BJ (cell line): ENCODE results near the gene FAM83G. TPM values are rescaled to one million over a fixed set of nuclear protein-coding genes. Genes with fewer than 3 reads are reported as not detected.
"Not testable (repeated sequence)": the region's sequence is repeated elsewhere in the genome, so short reads cannot be mapped to it uniquely, and the experiment has no call there.

Experiments
- CTCF ChIA-PET: fragments of 350-600 bp; formaldehyde crosslinking; extraction: SDS; loops from one replicate; lab custom pipeline; 2021; ENCODE audit warnings: antibody characterized with exemption, inconsistent platforms; lab: Yijun Ruan, JAX
- POLR2A ChIA-PET: fragments of 300-600 bp; sonication (Branson Sonifier 250); formaldehyde crosslinking; extraction: SDS; loops from one replicate; lab custom pipeline; 2021; ENCODE audit warnings: antibody characterized with exemption; lab: Charles Lee
- DNase-seq: peaks from one replicate; pipeline ENCODE4 v3.0.0-alpha.2; 2011; ENCODE audit warnings: low read depth
- H3K27me3 ChIP-seq: 2 replicates; pipeline ENCODE4 v1.6.0; 2011; ENCODE audit warnings: low read length; ENCODE audit not compliant: control insufficient read depth, insufficient read depth
- H3K36me3 ChIP-seq: 2 replicates; pipeline ENCODE4 v1.5.1; 2011; ENCODE audit warnings: low read length; ENCODE audit not compliant: control insufficient read depth, insufficient read depth
- H3K4me3 ChIP-seq: 2 replicates; pipeline ENCODE4 v1.5.1; 2011; ENCODE audit warnings: low read depth, mild to moderate bottlenecking, control low read depth, low read length
- CTCF ChIP-seq: IDR thresholded peaks from 2 replicates; pipeline ENCODE4 v1.5.1; 2011; ENCODE audit warnings: low read depth, mild to moderate bottlenecking, control low read depth, inconsistent platforms, low read length, moderate library complexity; ENCODE audit not compliant: insufficient read depth
- polyA plus RNA-seq: library from polyadenylated mRNA; depleted of rRNA; stranded (reverse); fragments of >200 nt; gene quantifications from 2 replicates; pipeline ENCODE4 v1.2.3, GENCODE V29; 2011

FAM83G gene
- polyA plus RNA-seq, 1 experiment, result 10.3 TPM

- CTCF ChIA-PET, POLR2A ChIA-PET, DNase-seq, H3K4me3 ChIP-seq, H3K27me3 ChIP-seq, H3K36me3 ChIP-seq: not testable (repeated sequence)
These were observed 33.0 kb upstream of the FAM83G start for GRCh38 chr17:19037547-19037946.

DNA sequence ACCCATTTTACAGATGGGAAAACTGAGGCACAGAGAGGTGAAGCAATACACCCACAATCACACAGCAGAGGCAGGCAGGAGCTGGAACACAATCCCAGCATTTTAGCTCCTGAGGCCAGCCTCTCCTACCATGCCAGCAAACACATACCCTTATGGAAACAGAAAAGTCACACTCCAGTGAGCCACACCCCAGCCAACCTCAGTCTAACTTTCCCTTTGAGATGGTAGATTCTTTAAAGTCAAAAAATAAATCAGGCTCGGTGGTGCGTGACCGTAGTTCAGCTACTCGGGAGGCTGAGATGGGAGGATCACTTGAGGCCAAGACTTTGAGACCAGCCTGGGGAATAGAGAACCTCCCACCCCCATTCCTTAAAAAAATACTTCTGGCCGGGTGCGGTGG lies 31.6 kb upstream of the FAM83G start:
- POLR2A ChIA-PET, H3K4me3 ChIP-seq, H3K36me3 ChIP-seq, H3K27me3 ChIP-seq, CTCF ChIA-PET, DNase-seq: not testable (repeated sequence)

DNA sequence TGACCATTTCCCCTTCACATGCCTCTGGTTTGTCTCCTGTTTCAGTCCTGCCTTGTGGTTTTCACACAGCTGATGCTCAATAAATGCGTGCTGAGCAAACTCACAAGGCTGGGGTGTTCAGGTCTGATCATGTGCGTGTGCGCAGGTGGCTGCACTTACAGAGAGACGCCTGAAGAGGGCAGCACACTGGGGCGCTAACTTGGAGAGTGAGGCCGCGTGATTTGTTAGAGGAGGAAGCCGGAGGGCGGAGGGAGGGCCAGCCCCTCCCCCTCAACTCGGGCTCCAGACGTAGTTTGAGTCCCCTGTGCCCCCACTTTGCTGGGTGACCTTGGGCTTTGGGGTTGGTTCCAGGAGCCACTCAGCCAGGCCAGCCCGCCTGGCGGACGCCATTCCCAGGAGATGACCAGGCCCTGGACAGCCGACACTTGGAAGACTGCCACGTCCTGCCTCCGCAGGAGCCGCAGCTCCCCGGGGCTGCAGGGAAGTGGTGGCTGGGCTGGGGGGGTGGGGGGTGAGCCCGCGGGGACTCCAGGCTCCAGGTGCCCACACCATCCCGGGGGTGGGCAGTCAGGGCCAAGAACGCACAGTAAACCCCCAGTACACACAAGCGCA lies 27.9 kb upstream of the FAM83G start:
- H3K36me3 ChIP-seq, H3K4me3 ChIP-seq, H3K27me3 ChIP-seq, POLR2A ChIA-PET, CTCF ChIA-PET, DNase-seq: not testable (repeated sequence)

DNA sequence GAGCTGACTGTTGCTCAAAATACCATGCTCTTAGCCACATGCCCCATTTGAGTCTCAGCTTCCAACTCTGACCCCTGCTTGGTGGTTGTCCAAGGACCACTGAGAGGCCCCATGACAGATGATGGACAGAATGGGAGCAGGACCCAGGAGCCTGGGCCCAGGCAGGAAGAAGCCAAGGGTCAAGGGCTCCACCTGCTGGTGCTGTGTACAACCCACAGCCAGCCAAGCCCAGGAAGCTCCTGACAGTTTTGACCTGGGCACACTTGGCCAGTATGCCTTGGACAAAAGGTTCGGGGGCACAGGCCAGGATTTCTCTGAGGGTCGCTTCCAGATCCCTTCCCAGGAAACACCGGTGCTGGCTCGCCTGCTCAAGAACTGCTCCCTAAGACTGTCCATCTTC lies 27.2 kb upstream of the FAM83G start:
- H3K27me3 ChIP-seq, POLR2A ChIA-PET, H3K4me3 ChIP-seq, H3K36me3 ChIP-seq, CTCF ChIA-PET, DNase-seq: not testable (repeated sequence)
- peak; percentile 34 for TF ChIP-seq CTCF

DNA sequence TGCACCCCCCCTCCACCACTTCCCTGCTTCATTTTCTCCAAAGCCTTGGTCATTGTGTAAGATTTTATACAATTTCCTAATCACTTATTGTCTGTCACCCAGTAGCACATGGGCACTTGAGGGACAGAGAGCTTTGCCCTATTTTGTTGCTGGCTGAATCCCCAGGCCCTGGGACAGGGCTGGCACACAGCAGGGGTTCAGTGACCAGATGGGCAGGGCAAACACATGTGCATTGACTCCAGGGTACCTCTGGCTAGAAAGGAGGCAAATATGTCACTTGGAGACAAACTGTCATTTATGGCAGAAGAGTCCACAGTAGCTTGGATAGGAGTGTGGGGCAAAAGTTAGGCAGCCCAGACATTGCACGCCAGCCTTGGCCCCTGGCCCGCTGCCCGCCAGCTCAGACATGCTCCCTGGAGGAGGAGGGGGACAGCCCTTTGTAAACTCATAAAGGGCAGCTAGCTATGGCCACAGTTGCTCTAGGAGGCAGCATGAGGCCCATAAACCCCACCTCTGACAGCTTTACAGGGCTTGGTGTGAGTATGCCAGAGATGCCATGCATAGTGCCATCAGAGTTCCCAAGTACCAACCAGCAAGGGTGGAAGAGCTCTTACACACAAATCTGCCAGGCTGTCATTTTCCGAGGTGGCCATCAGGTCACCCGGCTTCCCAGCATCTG lies 26.3 kb upstream of the FAM83G start:
- H3K4me3 ChIP-seq, POLR2A ChIA-PET, CTCF ChIA-PET, H3K36me3 ChIP-seq, DNase-seq, H3K27me3 ChIP-seq: not testable (repeated sequence)

DNA sequence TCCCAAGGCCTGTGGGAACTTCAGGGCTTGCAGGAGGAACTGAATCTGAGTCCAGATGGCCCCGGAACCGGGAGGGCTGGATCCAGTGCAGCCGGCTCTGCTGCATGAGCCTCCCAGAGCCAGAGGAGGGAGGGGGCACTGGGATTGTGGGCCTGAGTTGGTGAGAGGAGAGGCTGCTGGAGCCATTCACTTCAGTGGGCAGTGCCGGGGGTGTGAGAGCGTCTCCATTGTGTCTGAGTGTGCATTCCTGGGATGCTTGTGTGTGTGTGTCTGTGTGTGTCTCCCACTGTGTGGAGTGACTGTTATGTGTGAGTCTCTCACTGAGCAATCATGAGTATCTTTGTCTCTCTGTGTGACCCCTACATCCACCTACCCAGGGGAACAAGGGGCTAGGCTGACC lies 25.2 kb upstream of the FAM83G start:
- H3K4me3 ChIP-seq, POLR2A ChIA-PET, H3K36me3 ChIP-seq, H3K27me3 ChIP-seq, DNase-seq, CTCF ChIA-PET: not testable (repeated sequence)

GRCh38 chr17:19028671-19029070 lies 24.1 kb upstream of the FAM83G start:
- H3K27me3 ChIP-seq, DNase-seq, CTCF ChIA-PET, POLR2A ChIA-PET, H3K4me3 ChIP-seq, H3K36me3 ChIP-seq: not testable (repeated sequence)

- DNase-seq, result no peak
- no peaks in the 10 kb centered on the region for H3K27me3 ChIP-seq
- H3K36me3 ChIP-seq, result no peaks in the 10 kb centered on the region
- POLR2A ChIA-PET, result no interaction called here
- CTCF ChIA-PET, result interaction anchor here (1.1 kb wide), 1 partner anchor 20 kb away, joined by 3 read pairs; the partner anchor contains the start of gene FAM83G
- H3K4me3 ChIP-seq, result no peak overlapping the region
- no peak for TF ChIP-seq CTCF
These were observed 19.8 kb upstream of the FAM83G start for GRCh38 chr17:19024101-19025078.
